Activated gamma-delta T cell treated with Interleukin-2 at 50 U/mL for 16 hours (primary cell): ENCODE results near the gene SLC4A3.
"Not testable (repeated sequence)": the region's sequence is repeated elsewhere in the genome, so short reads cannot be mapped to it uniquely, and the experiment has no call there.

ENCODE experiments used
- DNase-seq: peaks from one replicate; pipeline ENCODE4 v3.0.0-alpha.2; 2020

SLC4A3 gene

DNA sequence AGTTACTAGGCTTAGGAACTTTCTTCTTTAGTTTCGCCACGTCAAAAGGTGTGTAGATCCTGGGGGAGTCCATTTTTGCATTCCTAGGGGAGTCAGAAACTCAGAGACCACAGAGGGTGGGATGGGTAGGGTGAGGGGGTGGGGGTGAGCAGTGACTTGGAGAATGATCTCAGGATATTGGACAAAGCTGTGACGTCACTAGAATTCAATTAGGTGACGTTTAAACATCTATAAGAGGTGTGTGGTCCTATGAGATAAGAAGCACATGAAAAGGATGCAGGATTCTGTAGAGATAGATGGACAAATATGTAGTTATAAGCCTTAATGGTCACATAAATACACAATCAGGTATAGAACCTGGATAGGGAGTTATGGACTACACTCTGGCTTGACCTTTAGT lies 21.5 kb downstream of the SLC4A3 start:
- no peak for DNase-seq

DNA sequence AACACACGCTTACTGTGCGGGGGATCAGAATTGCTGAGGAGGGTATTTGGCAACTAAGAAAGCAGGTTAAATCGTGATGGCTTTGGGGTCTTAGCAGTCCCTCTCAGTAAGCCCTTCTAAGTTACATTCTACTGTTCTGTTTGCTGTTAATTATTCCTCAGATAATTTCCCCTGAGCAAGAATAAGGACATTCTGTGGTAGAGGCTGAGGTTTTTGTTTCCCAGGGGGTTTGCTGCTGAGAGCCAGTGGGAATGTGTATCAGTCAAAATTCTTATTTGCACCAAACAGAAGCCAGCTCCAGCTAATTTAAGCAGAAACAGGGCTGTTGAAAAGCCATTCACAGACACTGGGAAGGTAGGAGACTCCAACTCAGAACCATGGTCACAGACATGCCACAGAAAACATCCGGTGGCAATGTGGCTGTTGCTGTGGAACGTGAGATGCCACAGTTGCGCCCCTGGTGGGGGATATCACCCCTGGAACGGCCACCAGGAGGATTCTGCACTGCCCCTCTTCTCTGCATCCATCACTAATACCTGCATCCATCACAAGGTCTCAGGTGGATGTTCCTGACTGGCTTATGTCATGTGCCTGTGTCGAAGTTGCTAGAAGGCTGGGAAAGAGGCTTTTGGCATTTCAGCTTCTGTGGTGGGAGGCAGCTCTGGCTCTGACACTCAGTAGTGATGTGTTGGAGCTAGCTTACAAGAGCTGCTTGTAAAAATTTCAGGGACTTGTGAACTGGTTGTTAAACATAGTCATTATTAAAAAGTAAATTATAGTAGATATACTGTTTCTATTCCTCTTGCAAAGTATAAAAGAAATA lies 23.2 kb downstream of the SLC4A3 start:
- no peak for DNase-seq

DNA sequence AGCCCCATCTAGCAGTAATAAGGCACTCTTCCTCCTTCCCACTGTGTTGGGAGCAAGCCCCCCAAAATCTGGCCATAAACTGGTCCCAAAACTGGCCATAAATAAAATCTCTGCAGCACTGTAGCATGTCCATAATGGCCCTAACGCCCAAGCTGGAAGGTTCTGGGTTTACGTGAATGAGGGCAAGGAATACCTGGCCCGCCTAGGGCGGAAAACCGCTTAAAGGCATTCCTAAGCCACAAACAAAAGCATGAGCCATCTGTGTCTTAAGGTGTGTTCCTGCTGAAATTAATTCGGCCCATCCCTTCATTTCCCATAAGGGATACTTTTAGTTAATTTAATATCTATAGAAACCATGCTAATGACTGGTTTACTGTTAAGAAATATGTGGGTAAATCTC lies 24.2 kb downstream of the SLC4A3 start:
- DNase-seq = not testable (repeated sequence)

DNA sequence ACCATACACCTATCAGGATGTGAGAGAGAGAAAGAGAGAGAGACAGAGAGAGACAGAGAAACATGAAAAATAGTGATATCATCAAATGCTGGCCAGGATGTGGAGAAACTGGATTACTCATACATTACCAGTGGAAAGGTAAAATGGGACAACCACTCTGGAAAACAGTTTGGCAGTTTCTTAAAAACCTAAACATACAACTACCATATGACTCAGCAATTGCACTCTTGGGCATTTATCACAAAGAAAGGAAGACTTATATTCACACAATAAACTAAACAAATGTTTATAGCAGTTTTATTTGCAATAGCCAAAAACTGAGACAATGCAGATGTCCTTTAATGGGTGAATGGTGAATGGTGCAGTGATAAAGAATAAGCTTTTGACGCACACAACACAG lies 29.1 kb downstream of the SLC4A3 start:
- no peak for DNase-seq

DNA sequence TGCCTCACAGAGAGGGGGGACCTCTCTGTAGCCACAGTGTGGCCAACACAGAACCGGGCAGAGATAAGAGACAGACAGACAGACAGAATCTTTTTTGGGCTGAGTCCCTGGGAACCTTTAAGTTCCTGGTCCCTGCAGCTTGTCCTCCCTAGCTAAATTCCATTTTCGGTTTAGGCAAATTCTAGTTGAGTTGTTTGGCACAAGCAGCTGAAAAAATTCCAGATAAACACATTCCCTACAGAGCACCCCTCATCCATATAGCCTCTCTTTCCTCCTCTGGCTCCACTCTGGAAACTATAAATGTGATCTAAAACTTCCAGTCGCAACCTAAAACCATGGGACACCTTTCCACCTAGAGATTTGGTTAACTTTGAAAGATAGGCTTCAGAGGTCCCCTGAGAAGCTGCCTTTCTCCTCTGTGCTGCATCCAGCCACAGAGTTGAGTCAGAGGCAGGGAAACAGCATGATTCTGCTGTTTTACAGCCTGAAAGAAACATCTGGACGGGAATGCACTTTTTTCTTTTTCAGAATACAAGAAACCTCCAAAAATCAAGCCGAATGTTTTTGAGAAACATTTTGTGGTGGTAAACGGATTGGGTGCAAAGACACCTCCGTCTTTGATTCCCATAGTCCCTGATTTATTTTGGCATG lies 30.9 kb downstream of the SLC4A3 start:
- no peak for DNase-seq

DNA sequence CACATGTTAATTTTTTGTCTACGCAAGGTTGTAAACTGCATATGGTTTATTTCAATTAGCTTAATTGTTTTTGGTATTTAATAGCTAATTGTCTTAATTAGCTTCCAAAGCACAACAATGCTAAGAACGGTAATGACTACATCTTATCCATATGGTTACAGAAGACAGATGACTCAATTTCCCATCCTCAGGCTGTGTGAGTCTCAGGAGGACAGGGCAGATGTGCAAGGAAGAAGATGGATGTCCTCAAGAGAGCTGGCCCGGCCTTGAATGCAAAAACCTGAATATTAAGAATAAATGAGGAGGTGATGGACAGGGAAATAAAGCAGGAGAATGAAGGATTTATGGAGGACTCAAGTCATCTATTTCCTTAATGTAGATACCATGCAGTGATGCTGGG lies 31.4 kb downstream of the SLC4A3 start:
- DNase-seq = no peak

DNA sequence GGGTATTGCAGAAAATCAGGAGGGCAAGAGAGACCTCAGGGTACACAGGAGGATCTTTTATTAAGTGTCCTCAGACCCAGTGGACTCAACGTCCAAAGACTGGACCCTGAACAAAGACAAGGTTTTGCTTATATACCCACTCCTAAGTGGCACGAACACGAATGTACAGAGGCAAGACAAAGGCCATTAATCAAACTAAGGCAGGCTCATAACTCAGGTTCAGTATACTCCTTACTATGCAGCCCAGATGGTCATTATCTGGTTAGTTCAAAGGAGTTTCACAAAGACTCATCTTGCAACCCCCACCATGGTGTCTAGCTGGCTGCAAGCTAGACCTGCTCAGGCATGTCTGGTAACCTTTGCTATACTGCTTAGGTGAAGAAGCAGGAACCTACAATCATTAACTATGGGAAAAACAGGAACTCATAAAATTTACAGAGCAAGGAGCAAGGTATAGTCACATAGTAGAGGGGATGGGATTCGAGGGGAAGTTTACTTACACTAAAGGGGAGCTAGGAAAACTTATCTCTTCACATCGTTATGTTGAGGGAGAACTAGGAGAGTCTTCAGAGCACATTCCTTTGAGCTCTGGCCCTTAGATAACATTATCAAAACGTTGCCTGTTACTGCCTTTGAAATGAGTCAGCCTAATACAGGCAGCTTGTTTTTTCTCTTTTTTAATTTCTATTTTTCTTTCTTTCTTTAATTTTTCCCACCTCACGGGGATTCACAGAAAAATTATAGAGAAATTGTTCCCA lies 33.9 kb downstream of the SLC4A3 start:
- no peak for DNase-seq

DNA sequence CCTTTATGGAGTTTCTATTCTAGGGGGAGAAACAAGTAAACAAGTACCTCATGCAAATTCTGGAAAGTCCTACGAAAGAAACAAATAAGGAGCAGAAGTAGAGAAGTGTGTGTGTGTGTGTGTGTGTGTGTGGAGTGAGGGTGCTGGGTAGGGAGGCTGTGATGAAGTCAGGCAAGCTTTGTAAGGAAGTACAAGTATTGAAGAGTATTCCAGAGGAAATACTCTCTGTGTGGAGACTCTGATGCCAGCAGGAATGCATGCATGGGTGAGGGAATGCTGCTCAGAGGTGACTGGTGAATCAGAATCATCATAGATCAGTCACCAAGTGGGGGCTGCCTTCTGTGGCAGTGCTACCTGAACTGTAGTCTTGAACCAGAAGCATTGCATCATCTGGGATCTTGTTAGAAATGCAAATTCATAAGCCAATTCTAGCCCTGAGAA lies 34.5 kb downstream of the SLC4A3 start:
- no peak for DNase-seq

DNA sequence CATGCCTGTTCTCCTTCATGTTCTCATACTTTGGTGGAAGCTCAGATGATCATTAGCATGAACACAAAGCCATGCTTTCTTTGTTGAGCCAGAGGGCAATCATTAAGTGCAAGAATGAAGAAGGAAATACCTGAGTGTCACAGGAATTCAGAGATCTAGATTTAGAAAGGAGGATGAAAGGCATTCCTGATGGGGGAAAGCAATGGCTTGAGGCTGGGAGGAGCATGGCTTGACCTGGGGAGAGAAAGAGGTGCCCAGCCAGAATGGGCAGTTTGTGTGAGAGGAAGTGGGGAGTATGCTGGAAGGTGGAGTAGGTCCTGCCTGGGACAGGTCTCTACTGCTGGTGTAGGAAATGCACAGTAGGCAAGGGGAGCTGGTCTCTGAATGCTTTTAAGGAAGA lies 35.1 kb downstream of the SLC4A3 start:
- no peak for DNase-seq

DNA sequence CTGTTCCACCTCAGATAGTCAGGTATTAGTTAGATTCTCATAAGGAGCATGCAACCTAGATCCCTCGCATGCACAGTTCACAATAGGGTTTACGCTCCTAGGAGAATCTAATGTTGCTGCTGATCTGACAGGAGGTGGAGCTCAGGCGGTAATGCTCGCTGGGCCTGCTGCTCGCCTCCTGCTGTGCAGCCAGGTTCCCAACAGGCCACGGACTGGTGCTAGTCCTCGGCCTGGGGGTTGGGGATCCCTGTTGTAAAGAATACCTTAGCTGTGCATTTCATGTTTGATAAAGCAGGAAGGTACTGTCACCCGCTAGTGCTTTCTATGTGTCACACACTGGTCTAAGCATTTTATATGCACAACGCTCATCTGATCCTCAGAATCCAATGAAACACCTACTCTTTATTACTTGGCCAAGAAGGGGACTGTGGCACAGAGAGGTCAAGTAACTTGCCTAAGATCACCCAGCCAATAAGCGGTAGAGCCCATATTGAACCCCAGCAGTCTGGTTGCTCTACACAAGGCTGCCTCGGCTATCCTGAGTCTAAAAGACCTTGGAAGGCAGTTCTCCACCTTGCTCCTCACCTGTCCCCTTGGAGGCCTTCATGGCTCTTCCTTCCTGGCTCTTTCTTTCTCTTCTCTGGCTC lies 35.8 kb downstream of the SLC4A3 start:
- no peak for DNase-seq

DNA sequence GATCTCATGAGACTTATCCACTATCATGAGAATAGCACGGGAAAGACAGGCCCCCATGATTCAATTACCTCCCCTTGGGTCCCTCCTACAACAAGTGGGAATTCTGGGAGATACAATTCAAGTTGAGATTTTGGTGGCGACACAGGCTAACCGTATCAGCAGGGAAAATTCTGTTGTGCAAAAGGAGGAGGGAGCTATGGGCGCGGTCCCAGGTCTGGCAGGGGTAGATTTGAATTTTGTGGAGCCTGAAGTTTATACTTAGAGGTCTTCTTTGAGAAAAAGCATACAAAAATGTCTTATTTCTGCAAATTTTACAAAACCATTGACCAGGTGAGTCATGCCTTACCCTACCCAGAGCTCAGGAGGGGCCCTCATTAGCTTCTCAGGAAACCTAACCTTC lies 36.6 kb downstream of the SLC4A3 start:
- no peak for DNase-seq

DNA sequence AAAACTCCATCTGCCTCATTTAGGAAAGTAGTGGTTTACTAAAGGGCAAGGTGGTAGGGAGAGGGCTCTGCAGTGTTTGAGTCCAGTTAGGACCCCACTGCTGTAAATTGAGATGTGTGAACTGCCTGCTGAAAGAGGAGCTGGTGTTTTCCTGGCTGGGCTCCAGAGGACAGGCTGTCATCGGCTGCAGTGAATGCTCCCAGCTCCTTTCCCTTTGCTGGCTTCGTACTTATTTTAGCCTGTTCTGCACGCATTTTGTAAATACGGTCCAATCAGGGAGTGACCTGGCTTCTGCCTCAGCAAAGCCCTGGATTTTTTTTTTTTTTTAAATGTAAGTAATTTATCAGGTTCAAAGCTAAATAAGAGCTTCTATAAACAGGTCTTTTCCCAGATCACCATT lies 37.5 kb downstream of the SLC4A3 start:
- DNase-seq = no peak

DNA sequence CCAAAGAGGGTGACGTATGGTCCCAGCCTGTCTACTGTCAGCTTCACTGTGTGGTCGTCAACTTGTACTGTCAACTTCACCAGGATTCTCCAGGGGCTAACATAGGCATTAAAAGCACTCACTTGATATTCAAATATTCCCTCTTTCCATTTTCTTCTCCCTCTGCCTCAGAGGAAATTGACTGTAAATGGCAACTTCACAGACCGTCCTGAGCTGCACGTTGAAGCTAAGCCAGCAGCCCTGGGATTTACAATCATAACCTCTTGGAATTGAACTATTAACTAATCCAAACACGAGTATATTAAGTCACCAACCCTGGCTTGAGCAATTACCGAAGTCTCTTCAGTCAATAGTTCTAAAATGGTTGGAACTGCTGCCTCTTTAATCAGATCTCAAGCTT lies 38.5 kb downstream of the SLC4A3 start:
- no peak for DNase-seq

DNA sequence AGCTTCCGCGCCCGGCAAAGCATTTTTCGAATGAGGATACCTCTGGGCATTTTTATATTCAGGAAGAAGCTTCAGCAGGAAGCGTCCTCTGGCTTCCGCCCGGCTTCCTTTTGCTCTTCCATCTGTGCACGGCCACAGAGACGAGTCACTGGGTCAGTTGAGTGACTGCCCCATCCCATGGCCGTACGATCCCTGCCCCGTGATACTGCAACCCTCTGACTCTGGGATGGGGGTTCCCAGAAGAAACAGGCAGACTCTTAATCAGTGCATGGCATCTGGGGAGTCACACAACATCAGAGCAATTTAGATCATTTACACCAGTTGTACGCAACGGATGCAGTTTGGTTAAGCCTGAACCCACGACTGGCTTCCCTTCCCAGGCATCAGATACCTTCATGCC lies 40.9 kb downstream of the SLC4A3 start:
- no peak for DNase-seq

DNA sequence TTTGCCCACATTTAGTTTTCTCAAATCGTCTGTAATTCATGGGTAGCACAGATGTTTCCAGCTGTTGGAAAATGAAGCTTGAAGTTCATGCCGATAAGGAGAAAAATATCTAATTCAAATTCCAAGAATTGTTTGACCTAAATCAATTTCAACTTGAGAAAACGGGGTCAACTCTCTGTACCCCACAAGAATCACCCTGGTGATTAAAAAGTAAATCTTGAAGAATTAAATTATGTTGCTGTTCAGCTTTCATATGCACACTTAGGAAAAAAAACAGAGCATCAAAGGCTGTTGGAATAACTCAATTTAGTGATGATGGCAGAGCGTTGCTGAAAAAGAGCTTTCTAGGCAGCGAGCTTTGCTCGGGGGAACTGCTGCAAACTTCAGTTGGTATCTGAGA lies 43.0 kb downstream of the SLC4A3 start:
- DNase-seq = no peak

DNA sequence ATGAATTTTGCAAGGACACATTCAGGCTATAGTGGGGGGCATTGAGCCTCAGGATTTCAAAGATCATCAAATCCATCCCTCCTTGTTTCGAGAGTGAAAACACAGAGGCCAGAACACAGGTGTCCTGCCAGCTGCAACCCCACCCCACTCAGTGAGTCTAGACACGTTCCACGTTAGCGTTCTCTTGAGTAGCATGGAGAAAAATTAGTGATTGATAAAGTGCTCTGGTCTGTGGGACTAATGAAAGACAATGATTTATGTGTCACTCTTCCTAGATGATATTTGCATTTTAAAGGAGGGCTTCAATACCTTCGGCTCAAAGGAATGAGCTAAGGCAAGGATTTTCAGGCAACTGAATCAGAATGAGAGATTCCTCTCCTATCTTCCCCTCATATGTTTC lies 43.8 kb downstream of the SLC4A3 start:
- DNase-seq = no peak

DNA sequence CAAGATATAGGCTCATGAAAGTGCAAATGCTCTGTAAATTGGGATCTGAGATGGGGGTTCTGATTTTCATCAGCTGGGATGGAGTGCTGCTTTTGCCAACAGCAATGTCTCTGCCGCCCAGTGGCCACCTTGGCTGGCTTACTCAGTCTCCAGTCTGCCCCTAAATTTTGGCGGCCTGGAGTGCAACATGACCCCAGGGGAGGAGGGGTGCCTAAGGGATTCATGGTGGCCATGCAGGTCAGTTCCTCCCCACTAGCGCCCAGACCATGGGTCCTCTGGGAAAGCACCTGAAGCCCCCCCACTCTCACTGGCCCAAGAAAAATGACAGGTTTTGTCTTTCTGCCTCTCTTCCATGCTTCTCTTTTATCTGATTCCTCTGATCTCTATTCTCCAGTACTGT lies 45.0 kb downstream of the SLC4A3 start:
- DNase-seq = no peak

DNA sequence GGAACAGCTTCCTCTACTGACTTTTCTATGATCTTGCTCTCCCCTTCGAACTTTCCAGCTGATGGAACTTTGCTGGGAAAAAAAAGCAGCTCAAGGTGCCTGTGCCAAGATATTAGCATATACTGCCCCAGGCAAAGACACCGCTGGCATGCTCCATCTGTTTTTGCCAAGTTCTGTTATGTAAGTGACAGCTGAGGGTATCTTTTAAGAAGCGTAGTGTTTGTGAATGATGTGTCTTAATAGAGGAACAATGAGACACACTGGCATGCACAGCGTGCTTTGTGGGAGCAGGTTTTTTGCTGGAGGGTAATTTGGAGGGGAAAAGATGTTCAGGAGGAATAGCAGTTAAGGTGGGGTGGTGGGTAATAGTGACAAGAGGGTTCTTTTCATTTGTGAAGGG lies 47.8 kb downstream of the SLC4A3 start:
- no peak for DNase-seq

DNA sequence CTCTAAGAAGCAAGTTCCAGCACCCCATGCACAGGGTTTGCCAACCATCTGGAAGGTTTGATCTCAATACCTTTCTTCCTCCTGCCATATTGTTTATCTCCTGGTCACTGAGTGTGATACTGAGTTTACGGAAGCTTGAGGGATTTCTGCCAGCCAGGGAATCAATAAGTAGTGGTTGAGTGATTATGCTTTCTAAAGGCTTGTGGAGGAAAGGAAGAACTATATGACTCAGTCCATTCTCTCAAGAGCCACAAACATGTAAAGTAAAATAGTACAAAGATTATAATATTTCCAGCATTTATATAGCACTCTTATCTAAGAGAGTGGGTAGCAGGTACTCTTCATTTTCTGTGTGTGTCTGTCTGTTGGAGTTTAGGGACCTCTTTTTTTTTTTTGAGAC lies 49.2 kb downstream of the SLC4A3 start:
- DNase-seq = no peak

DNA sequence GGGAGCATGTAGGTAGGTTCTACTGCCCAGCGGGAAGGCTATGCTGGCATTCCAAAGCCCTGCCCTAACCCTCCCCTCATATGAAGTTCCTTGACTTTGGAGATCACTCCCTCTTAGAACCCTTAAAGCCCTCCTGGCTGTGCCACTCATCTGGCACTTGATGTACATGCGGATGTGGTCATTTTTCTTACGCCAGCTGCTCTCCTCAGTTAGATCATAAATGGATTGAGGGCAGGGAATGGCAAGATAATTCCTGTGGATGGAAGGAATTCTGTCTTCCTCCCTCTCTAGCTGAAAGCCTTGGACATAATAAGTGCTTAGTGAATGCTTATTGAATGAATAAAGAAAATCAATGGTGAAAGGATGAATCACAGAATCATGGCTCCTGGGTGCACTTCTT lies 51.6 kb downstream of the SLC4A3 start:
- DNase-seq = no peak

DNA sequence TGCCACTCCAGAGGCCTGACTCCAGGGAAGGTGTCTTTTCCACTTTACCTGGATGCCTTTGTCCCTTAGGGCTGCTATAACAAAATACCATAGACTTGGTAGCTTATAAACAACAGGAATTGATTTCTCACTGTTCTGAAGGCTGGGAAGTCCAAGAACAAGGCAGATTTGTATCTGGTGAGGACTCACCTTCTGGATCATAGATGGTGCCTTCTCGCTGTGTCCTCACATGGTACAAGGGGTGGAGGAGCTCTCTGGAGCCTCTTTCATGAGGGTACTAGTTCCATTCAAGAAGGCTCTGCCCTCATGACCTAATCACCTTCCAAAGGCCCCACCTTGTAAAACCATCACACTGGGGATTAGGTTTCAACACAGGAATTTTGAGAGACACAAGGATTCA lies 52.1 kb downstream of the SLC4A3 start:
- DNase-seq = no peak

DNA sequence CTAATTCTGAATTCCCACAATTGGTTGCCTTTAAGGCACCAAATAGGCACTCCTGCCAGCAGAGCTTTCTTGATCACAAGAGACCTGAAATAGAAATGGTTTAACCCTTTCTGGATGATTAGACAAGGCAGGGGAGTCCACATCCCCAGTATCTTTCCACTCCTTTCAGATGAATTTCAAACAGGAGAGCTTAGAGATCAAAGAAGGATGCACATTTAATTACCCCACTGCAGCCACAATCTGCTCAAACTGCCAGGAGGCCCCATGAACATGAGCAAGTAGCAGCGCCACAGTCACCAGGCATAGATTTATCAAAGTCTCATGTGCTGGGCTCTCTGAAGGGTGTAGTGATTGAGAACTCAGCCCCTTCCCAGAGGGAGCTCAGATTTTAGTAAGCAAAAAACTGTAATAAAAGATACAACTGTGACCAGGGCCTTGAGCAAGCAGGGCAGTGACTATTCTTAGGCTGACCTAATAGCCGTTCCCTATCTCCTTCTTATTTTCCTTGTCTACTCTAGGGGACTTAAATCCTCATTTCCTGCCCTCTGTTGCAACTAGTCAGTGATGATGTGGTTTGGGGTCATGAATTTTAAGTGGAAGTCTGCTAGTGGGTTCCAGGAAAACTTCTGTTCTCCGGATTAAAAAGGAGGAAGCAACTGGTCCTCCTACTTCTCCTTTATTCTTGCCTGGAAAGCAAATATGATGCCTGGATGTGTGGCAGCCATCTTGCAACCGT lies 53.7 kb downstream of the SLC4A3 start:
- DNase-seq = no peak
